Neural progenitor cell (in vitro differentiated cells): ENCODE results near the gene RAD23B. TPM values are rescaled to one million over a fixed set of nuclear protein-coding genes. Genes with fewer than 3 reads are reported as not detected.

ENCODE experiments used
- DNase-seq: peaks from one replicate; pipeline ENCODE4 v3.0.0-alpha.2; 2016; ENCODE audit warnings: low spot score
- H2AFZ ChIP-seq: fragments of 200-600 bp; sonication (generic); replicated peaks from 2 replicates; pipeline ENCODE4 v1.6.1; 2016; ENCODE audit warnings: antibody characterized with exemption
- H3F3A ChIP-seq: fragments of 200-600 bp; sonication (generic); 2 replicates; pipeline ENCODE4 v1.6.1; 2016; ENCODE audit warnings: antibody characterized with exemption, low read depth
- H3K27ac ChIP-seq: fragments of 200-600 bp; sonication (generic); 2 replicates; pipeline ENCODE4 v1.5.1; 2016; ENCODE audit warnings: mild to moderate bottlenecking
- H3K27me3 ChIP-seq: fragments of 200-600 bp; sonication (generic); 2 replicates; pipeline ENCODE4 v1.6.1; 2016; ENCODE audit warnings: mild to moderate bottlenecking, moderate library complexity
- H3K36me3 ChIP-seq: fragments of 200-600 bp; sonication (generic); 2 replicates; pipeline ENCODE4 v1.5.1; 2016
- H3K4me1 ChIP-seq: fragments of 200-600 bp; sonication (generic); 2 replicates; pipeline ENCODE4 v1.6.1; 2016; ENCODE audit warnings: mixed run types
- H3K4me2 ChIP-seq: fragments of 200-600 bp; sonication (generic); 2 replicates; pipeline ENCODE4 v1.6.1; 2016
- H3K4me3 ChIP-seq: fragments of 200-600 bp; sonication (generic); 2 replicates; pipeline ENCODE4 v1.5.1; 2016
- H3K79me2 ChIP-seq: fragments of 200-600 bp; sonication (generic); 2 replicates; pipeline ENCODE4 v1.6.1; 2016; ENCODE audit warnings: low read depth
- H3K9ac ChIP-seq: fragments of 200-600 bp; sonication (generic); 2 replicates; pipeline ENCODE4 v1.6.1; 2016
- H3K9me3 ChIP-seq: fragments of 200-600 bp; sonication (generic); 2 replicates; pipeline ENCODE4 v1.5.1; 2016; ENCODE audit warnings: low read depth
- H4K20me1 ChIP-seq: fragments of 200-600 bp; sonication (generic); 2 replicates; pipeline ENCODE4 v1.6.1; 2016; ENCODE audit warnings: low read depth
- H3K27ac Mint-ChIP-seq: 3 replicates; pipeline ENCODE4 v1.8.0; 2021; ENCODE audit warnings: mixed read lengths
- H3K27me3 Mint-ChIP-seq: 2 replicates; pipeline ENCODE4 v1.8.0; 2022; ENCODE audit warnings: low read depth, mild to moderate bottlenecking, inconsistent platforms, moderate library complexity, mixed read lengths; ENCODE audit not compliant: insufficient read depth
- H3K36me3 Mint-ChIP-seq: 3 replicates; pipeline ENCODE4 v1.8.0; 2021; ENCODE audit warnings: mixed read lengths
- H3K4me1 Mint-ChIP-seq: 3 replicates; pipeline ENCODE4 v1.8.0; 2021; ENCODE audit warnings: mixed read lengths
- H3K4me3 Mint-ChIP-seq: 3 replicates; pipeline ENCODE4 v1.8.0; 2021; ENCODE audit warnings: mild to moderate bottlenecking, moderate library complexity, mixed read lengths
- H3K9me3 Mint-ChIP-seq: 3 replicates; pipeline ENCODE4 v1.8.0; 2020; ENCODE audit warnings: mixed read lengths
- CTCF ChIP-seq: fragments of 200-600 bp; sonication (generic); IDR thresholded peaks from 2 replicates; pipeline ENCODE4 v1.5.1; 2017; ENCODE audit warnings: antibody characterized with exemption, mild to moderate bottlenecking
- EZH2 ChIP-seq: fragments of 200-600 bp; sonication (generic); IDR thresholded peaks from 2 replicates; pipeline ENCODE4 v1.6.1; 2017; ENCODE audit warnings: antibody characterized with exemption, mild to moderate bottlenecking, moderate library complexity
- EZH2phosphoT487 ChIP-seq: fragments of 200-600 bp; sonication (generic); IDR thresholded peaks from 2 replicates; pipeline ENCODE4 v1.6.1; 2017; ENCODE audit warnings: antibody characterized with exemption
- total RNA-seq: library from RNA; depleted of rRNA; stranded (reverse); fragments of >200 nt; gene quantifications from 2 replicates; pipeline ENCODE4 v1.2.3, GENCODE V29; 2015; ENCODE audit warnings: low replicate concordance

The RAD23B gene
- total RNA-seq, 1 donor from 2014 or later = 178 TPM

- no peak overlapping the region for H3K4me3 Mint-ChIP-seq
- no peak for TF ChIP-seq EZH2phosphoT487
- TF ChIP-seq CTCF = no peak
- no peak for TF ChIP-seq EZH2
- H3K27me3 ChIP-seq = no peaks in the 10 kb centered on the region
Measured at GRCh38 chr9:107277801-107278200, 5.3 kb upstream of the RAD23B start.

GRCh38 chr9:107279086-107279485 lies 4.0 kb upstream of the RAD23B start:
- H3K36me3 Mint-ChIP-seq = no peaks in the 10 kb centered on the region
- no peak for DNase-seq
- no peak overlapping the region for H2AFZ ChIP-seq
- H3K9ac ChIP-seq = no peak overlapping the region
- no peaks in the 10 kb centered on the region for H3K4me1 ChIP-seq
- H3K4me2 ChIP-seq = no peak overlapping the region
- no peaks in the 10 kb centered on the region for H3K9me3 ChIP-seq
- peaks cover 7% of the 10 kb centered on the region for H3K4me1 Mint-ChIP-seq
- no peaks in the 10 kb centered on the region for H3K9me3 Mint-ChIP-seq
- H3F3A ChIP-seq = peaks cover 10% of the 10 kb centered on the region
- peaks cover 15% of the 10 kb centered on the region for H3K79me2 ChIP-seq
- H3K4me3 ChIP-seq = no peak overlapping the region
- peaks cover under 1% of the 10 kb centered on the region for H4K20me1 ChIP-seq
- no peak overlapping the region for H3K4me3 Mint-ChIP-seq
- no peak overlapping the region for H3K27ac ChIP-seq
- no peak overlapping the region for H3K27ac Mint-ChIP-seq
- peaks cover 8% of the 10 kb centered on the region for H3K27me3 Mint-ChIP-seq
- H3K27me3 ChIP-seq = no peaks in the 10 kb centered on the region
- no peaks in the 10 kb centered on the region for H3K36me3 ChIP-seq
- TF ChIP-seq CTCF = no peak

More at GRCh38 chr9:107277801-107278200, 5.3 kb upstream of the RAD23B start:
- Histone ChIP-seq H3K79me2 (peaks cover 5% of the 10 kb centered on the region), H3K4me3 (no peak overlapping the region), H3F3A (no peaks in the 10 kb centered on the region), H3K4me1 (no peaks in the 10 kb centered on the region), H2AFZ (no peak overlapping the region), H3K36me3 (no peaks in the 10 kb centered on the region), H4K20me1 (no peaks in the 10 kb centered on the region), H3K4me2 (no peak overlapping the region), H3K27ac (no peak overlapping the region), H3K9me3 (no peaks in the 10 kb centered on the region), H3K9ac (no peak overlapping the region)
- DNase-seq = no peak
- no peak overlapping the region for H3K27ac Mint-ChIP-seq
- no peaks in the 10 kb centered on the region for H3K36me3 Mint-ChIP-seq
- no peaks in the 10 kb centered on the region for H3K9me3 Mint-ChIP-seq
- peaks cover 8% of the 10 kb centered on the region for H3K27me3 Mint-ChIP-seq
- H3K4me1 Mint-ChIP-seq = peaks cover 7% of the 10 kb centered on the region

DNA sequence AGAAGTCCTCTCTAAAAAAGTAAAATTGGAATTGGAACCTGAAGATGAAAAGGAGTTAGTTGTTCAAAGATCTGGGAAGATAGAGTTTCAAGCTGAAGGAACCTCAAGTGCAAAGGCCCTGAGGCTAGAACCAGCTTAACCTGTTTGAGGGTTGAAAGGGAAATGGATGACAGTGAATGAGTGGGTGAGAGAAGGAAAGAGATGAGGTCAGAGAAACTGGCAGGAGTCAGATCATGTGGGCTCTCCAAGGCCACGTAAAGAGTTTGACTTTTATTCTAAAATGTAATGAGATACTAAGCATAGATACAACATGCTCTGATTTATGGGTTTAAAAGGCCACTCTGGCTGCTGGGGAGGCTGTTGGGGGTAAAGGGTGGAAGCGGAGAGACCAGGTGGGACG lies 2.5 kb upstream of the RAD23B start:
- no peak overlapping the region for H3K27ac Mint-ChIP-seq
- no peak overlapping the region for H3K4me2 ChIP-seq
- H3K27me3 ChIP-seq = no peaks in the 10 kb centered on the region
- peaks cover 3% of the 10 kb centered on the region for H3K4me1 ChIP-seq
- H3K27me3 Mint-ChIP-seq = peaks cover 6% of the 10 kb centered on the region
- peaks cover 15% of the 10 kb centered on the region for H4K20me1 ChIP-seq
- no peaks in the 10 kb centered on the region for H3K36me3 ChIP-seq
- H3K4me3 Mint-ChIP-seq = no peak overlapping the region
- H3K9me3 ChIP-seq = no peaks in the 10 kb centered on the region
- H3K79me2 ChIP-seq = peaks cover 29% of the 10 kb centered on the region
- no peak for DNase-seq
- H3K9ac ChIP-seq = no peak overlapping the region
- H3K4me1 Mint-ChIP-seq = peaks cover 16% of the 10 kb centered on the region
- no peak overlapping the region for H3K27ac ChIP-seq
- no peak overlapping the region for H2AFZ ChIP-seq
- peaks cover 18% of the 10 kb centered on the region for H3F3A ChIP-seq
- H3K9me3 Mint-ChIP-seq = no peaks in the 10 kb centered on the region
- no peak for TF ChIP-seq EZH2phosphoT487
- no peak for TF ChIP-seq CTCF
- no peak for TF ChIP-seq EZH2
- no peak overlapping the region for H3K4me3 ChIP-seq
- no peaks in the 10 kb centered on the region for H3K36me3 Mint-ChIP-seq

DNA sequence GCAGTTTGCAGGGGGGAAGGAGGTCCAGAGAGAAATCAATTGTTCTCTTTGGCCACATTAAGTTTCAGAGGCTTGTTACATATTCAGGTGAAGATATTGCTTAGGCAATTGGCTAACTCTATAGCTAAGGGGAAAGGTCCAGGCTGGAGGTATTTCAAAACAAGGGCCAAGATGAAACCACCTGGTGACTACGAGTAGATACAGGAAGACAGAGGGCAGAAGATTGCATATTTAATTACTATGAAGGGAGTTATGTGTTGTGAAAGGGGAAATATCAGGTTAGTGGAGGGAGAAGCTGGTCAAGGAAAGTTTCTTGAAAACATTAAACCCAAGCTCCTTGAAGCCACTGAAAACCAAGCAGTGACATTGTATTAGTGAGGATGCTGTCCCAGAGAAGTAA lies 1.9 kb upstream of the RAD23B start:
- peaks cover 36% of the 10 kb centered on the region for H3K79me2 ChIP-seq
- peaks cover 22% of the 10 kb centered on the region for H4K20me1 ChIP-seq
- H3K4me3 ChIP-seq = no peak overlapping the region
- H3K36me3 ChIP-seq = no peaks in the 10 kb centered on the region
- peaks cover 18% of the 10 kb centered on the region for H3F3A ChIP-seq
- Mint-ChIP-seq H3K36me3 (peaks cover 3% of the 10 kb centered on the region), H3K4me3 (peak overlapping the region; percentile 57), H3K27me3 (peaks cover 6% of the 10 kb centered on the region), H3K27ac (no peak overlapping the region), H3K9me3 (no peaks in the 10 kb centered on the region), H3K4me1 (peaks cover 22% of the 10 kb centered on the region)
- H3K9me3 ChIP-seq = no peaks in the 10 kb centered on the region
- no peak for DNase-seq
- peaks cover 9% of the 10 kb centered on the region for H3K4me1 ChIP-seq
- no peak overlapping the region for H3K27ac ChIP-seq
- no peaks in the 10 kb centered on the region for H3K27me3 ChIP-seq
- TF ChIP-seq CTCF (no peak), EZH2phosphoT487 (no peak), EZH2 (no peak)
- no peak overlapping the region for H3K4me2 ChIP-seq
- H2AFZ ChIP-seq = no peak overlapping the region
- H3K9ac ChIP-seq = no peak overlapping the region
